Measurements from ENCODE around the gene SPATA32.
"Not testable (repeated sequence)": the region's sequence is repeated elsewhere in the genome, so short reads cannot be mapped to it uniquely, and the experiment has no call there.

SPATA32 gene

GRCh38 chr17:45305530-45306087 is 43.7 kb upstream of the SPATA32 start:
- H3K27ac ChIP-seq (ENCODE audit: poor library complexity, severe bottlenecking), result peak overlapping the region; percentile 71

GRCh38 chr17:45302649-45303173 is 40.8 kb upstream of the SPATA32 start:
- Histone ChIP-seq H3K27me3 (ENCODE audit: insufficient read depth, poor library complexity, severe bottlenecking) (no peaks in the 10 kb centered on the region), H3K27ac (ENCODE audit: poor library complexity, severe bottlenecking) (peak overlapping the region; percentile 44), H3K9me3 (ENCODE audit: severe bottlenecking) (no peaks in the 10 kb centered on the region), H3K36me3 (ENCODE audit: low read depth) (peaks cover 36% of the 10 kb centered on the region), H3K4me3 (ENCODE audit: severe bottlenecking) (no peak overlapping the region), H3K4me1 (ENCODE audit: insufficient read depth, poor library complexity, severe bottlenecking) (peaks cover 47% of the 10 kb centered on the region)
- ATAC-seq (ENCODE audit: low read depth), result peak; percentile 6; the same call in 1 of the 3 replicates
- no peak for TF ChIP-seq CTCF (IDR thresholded peaks at IDR 0.05; ENCODE audit: poor library complexity, severe bottlenecking)
- no peak for DNase-seq (ENCODE audit: low spot score)

More at GRCh38 chr17:45305530-45306087, 43.7 kb upstream of the SPATA32 start:
- Histone ChIP-seq H3K4me1 (ENCODE audit: insufficient read depth, poor library complexity, severe bottlenecking) (peaks cover 41% of the 10 kb centered on the region), H3K27me3 (ENCODE audit: insufficient read depth, poor library complexity, severe bottlenecking) (no peaks in the 10 kb centered on the region), H3K4me3 (ENCODE audit: severe bottlenecking) (no peak overlapping the region), H3K36me3 (ENCODE audit: low read depth) (peaks cover 34% of the 10 kb centered on the region), H3K9me3 (ENCODE audit: severe bottlenecking) (no peaks in the 10 kb centered on the region)
- DNase-seq (ENCODE audit: low spot score), result no peak
- TF ChIP-seq CTCF (IDR thresholded peaks at IDR 0.05; ENCODE audit: poor library complexity, severe bottlenecking), result no peak
- ATAC-seq (ENCODE audit: low read depth), result peak; percentile 48; the same call in 2 of the 3 replicates

GRCh38 chr17:45302220-45302619 is 40.3 kb upstream of the SPATA32 start:
- H3K4me3 ChIP-seq (ENCODE audit: severe bottlenecking); ATAC-seq (ENCODE audit: low read depth); DNase-seq (ENCODE audit: low spot score); H3K9me3 ChIP-seq (ENCODE audit: severe bottlenecking); H3K27me3 ChIP-seq (ENCODE audit: insufficient read depth, poor library complexity, severe bottlenecking): not testable (repeated sequence)
- Histone ChIP-seq H3K27ac (ENCODE audit: poor library complexity, severe bottlenecking) (peak overlapping the region; percentile 44), H3K36me3 (ENCODE audit: low read depth) (peaks cover 36% of the 10 kb centered on the region), H3K4me1 (ENCODE audit: insufficient read depth, poor library complexity, severe bottlenecking) (peaks cover 46% of the 10 kb centered on the region)

GRCh38 chr17:45301674-45302073 is 39.8 kb upstream of the SPATA32 start:
- ATAC-seq (ENCODE audit: low read depth) (no peak), DNase-seq (ENCODE audit: low spot score) (no peak)
- peaks cover 46% of the 10 kb centered on the region for H3K4me1 ChIP-seq (ENCODE audit: insufficient read depth, poor library complexity, severe bottlenecking)
- peaks cover 34% of the 10 kb centered on the region for H3K36me3 ChIP-seq (ENCODE audit: low read depth)
- TF ChIP-seq CTCF (IDR thresholded peaks at IDR 0.05; ENCODE audit: poor library complexity, severe bottlenecking), result no peak
- H3K27ac ChIP-seq (ENCODE audit: poor library complexity, severe bottlenecking), result no peak overlapping the region
- no peak overlapping the region for H3K4me3 ChIP-seq (ENCODE audit: severe bottlenecking)
- H3K27me3 ChIP-seq (ENCODE audit: insufficient read depth, poor library complexity, severe bottlenecking), result no peaks in the 10 kb centered on the region
- H3K9me3 ChIP-seq (ENCODE audit: severe bottlenecking), result no peaks in the 10 kb centered on the region

GRCh38 chr17:45300060-45300751 is 38.3 kb upstream of the SPATA32 start:
- Histone ChIP-seq H3K4me3 (ENCODE audit: severe bottlenecking) (no peak overlapping the region), H3K27ac (ENCODE audit: poor library complexity, severe bottlenecking) (peak overlapping the region; percentile 88), H3K9me3 (ENCODE audit: severe bottlenecking) (no peaks in the 10 kb centered on the region), H3K27me3 (ENCODE audit: insufficient read depth, poor library complexity, severe bottlenecking) (no peaks in the 10 kb centered on the region), H3K4me1 (ENCODE audit: insufficient read depth, poor library complexity, severe bottlenecking) (peaks cover 49% of the 10 kb centered on the region), H3K36me3 (ENCODE audit: low read depth) (peaks cover 31% of the 10 kb centered on the region)
- no peak for TF ChIP-seq CTCF (IDR thresholded peaks at IDR 0.05; ENCODE audit: poor library complexity, severe bottlenecking)
- DNase-seq (ENCODE audit: low spot score), result no peak
- no peak for ATAC-seq (ENCODE audit: low read depth)
